DMS 273 (cell line): ENCODE results near the gene IER5L.
A peak's percentile ranks its signal among the peaks of the same experiment; 100 is the strongest.
"Not testable (repeated sequence)": the region's sequence is repeated elsewhere in the genome, so short reads cannot be mapped to it uniquely, and the experiment has no call there.

Experiments
- DNase-seq: peaks from one replicate; lab custom pipeline; 2025; ENCODE audit not compliant: unreplicated experiment; lab: John Stamatoyannopoulos, UW

The IER5L gene

GRCh38 chr9:129163198-129163670, 14.8 kb downstream of the IER5L start:
- not testable (repeated sequence) for DNase-seq

GRCh38 chr9:129162497-129163197, 15.4 kb downstream of the IER5L start:
- DNase-seq = no peak

- no peak for DNase-seq
These were observed 16.6 kb downstream of the IER5L start for GRCh38 chr9:129161534-129161837.

GRCh38 chr9:129160712-129161533, 17.1 kb downstream of the IER5L start:
- no peak for DNase-seq

GRCh38 chr9:129156163-129156562, 21.9 kb downstream of the IER5L start:
- DNase-seq = no peak

GRCh38 chr9:129154866-129155477, 23.1 kb downstream of the IER5L start:
- DNase-seq = no peak

GRCh38 chr9:129151469-129151868, 26.6 kb downstream of the IER5L start:
- no peak for DNase-seq

- no peak for DNase-seq
These were observed 27.3 kb downstream of the IER5L start for GRCh38 chr9:129150672-129151211.

GRCh38 chr9:129150122-129150521, 27.9 kb downstream of the IER5L start:
- DNase-seq = no peak

- DNase-seq = no peak
These were observed 28.6 kb downstream of the IER5L start for GRCh38 chr9:129149442-129149841.

- no peak for DNase-seq
These were observed 29.4 kb downstream of the IER5L start for GRCh38 chr9:129148463-129149204.

GRCh38 chr9:129146441-129146941, 31.6 kb downstream of the IER5L start:
- DNase-seq = no peak

GRCh38 chr9:129145841-129146292, 32.2 kb downstream of the IER5L start:
- no peak for DNase-seq

GRCh38 chr9:129145316-129145715, 32.7 kb downstream of the IER5L start:
- no peak for DNase-seq

GRCh38 chr9:129143031-129143927, 34.8 kb downstream of the IER5L start:
- DNase-seq = peak; percentile 87

- no peak for DNase-seq
These were observed 35.7 kb downstream of the IER5L start for GRCh38 chr9:129142138-129142935.

GRCh38 chr9:129141066-129142041, 36.7 kb downstream of the IER5L start:
- DNase-seq = no peak
